UCSD-AML1 (cell line): ENCODE measurements around the gene ACTN1.
A peak's percentile ranks its signal among the peaks of the same experiment; 100 is the strongest.

Source experiments
- DNase-seq: peaks from one replicate; lab custom pipeline; 2025; ENCODE audit not compliant: unreplicated experiment; lab: John Stamatoyannopoulos, UW

ACTN1 gene

DNA sequence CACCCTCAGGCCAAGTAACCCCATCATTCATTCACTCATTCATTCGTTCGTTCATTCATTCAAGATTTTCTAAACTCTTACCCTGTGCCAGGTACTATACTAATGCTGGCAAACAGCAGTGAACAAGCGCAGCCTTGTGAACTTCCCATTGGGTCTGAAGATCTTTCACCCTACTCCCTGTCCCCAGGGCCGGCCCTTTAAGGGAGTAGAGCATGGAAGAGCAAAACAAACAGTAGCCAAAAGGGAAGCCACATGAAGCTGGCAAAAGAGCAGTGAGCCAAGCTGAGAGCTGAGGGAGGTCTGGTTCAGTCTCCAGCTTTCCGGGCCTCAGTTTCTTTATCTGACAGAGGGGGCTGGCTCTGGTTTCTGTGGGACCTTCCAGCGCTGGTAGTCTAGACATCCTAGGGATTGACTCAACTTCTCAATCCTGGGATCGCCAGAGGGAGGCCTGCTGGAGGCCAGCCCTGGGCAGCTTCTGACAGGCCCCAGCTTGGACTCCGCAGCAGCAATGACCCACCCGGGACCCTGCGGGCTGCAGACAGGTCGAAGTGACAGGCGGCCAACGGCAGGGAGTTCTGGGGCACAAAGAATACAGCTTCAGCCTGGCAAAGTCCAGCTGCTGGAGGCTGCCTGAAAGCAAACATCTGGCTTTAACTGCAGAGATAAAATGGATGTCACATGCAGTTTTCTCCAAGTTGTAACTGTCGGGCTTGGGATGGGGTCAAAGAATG lies 27.1 kb downstream of the ACTN1 start:
- no peak for DNase-seq

DNA sequence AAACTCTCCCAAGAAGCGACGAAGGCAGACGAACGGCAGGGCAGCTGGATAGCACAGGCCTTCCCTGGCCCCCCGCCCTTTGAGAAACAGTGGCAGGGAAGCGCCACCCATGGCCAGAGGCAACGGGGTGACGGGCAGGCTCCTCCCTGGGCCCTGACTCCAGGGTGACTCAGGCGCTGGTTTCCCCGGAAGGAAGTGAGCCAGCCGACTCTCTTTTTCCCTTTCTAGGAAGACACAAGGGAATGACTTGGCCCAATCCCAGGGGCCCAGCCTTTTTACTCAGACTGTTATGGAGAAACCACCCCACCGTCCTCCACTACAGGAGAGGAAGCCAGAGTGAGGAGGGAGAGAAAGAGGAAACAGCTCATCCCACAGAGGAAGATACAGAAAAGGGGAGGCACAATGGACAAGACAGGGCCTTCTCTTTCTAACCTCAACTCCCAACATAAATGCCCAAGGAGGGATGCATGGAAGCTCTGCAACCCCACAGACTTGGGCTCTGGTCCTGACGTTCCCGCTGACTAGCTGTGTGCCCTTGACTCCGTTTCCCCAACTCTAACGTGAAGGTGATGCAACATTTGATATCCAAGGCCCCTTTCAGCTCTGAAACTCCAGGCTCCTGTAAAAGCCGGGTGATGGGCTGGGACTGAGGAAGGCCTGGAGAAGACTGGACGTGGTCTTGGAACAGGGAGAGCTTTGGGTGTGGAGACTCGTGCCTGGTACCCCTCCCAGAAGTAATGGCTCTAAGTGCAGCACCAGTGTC lies 27.9 kb downstream of the ACTN1 start:
- DNase-seq, result peak; percentile 65

DNA sequence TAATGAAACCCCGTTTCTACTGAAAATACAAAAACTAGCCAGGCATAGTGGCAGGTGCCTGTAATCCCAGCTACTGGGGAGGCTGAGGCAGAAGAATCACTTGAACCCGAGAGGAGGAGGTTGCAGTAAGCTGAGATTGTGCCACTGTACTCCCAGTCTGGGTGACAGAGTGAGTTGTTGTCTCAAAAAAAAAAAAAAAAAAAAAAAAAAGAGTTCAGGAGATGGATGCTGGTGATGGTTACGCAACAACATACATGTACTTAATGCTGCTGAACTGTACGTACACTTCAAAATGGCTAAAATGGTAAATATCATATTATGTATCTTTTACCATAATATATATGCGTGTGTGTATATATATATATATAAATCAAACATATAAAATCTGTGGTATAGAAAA lies 29.0 kb downstream of the ACTN1 start:
- DNase-seq, result no peak

DNA sequence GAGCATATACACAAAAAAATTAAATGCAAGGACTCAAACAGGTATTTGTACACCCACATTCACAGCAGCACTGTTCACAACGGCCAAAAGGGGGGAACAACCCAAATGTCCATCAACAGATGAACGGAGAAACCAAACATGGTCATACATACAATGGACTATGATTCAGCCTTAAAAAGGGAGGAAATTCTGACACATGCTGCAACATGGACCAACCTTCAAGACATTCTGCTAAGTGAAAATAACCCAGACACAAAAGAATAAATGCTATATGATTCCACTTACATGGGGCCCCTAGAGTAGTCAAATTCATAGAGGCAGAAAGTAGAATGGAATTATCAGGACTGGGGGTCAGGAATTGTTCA lies 29.5 kb downstream of the ACTN1 start:
- DNase-seq, result no peak

DNA sequence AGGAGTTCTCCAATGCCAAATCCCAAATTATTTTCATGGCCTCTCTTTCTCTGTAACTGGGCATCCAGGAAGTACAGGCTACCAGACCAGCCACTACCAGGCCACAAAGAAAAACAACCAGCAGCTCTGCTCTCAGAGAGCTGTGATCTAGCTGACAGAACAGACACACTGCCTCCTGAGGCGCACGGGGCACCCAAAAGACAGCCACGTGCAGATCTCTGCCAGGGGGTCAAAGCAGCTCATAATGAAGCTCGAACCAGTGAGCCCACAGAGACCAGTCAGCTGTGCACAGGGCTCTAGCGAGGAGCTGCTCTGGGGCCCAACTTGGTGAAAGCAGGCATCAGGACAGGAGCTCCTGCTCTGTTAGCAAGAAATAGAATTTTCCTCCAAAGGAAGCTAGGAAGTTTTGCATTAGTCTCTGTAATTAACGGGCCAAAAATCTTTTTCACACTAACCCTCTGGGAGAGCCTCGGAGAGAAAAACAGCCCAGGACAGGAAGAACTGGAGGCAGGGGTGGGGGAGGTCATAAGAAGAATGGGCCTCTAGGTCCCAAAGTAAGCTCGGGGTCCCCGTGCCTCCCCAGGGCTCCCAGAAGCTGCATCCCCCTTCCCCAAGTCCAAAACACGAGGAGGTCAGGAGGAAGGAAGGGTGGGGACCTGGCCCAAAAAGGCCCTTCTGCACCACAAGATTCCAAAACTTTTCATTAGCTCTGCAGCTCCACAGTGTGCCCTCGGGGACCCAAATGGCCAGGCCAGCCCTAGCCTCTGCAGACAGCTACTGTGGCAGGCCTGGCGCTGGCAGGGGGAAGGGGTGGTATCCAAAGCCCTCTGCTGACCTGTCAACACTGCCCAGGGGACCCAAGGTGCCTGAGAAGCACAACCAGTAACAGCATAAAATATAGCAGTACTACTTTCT lies 30.2 kb downstream of the ACTN1 start:
- DNase-seq, result no peak

DNA sequence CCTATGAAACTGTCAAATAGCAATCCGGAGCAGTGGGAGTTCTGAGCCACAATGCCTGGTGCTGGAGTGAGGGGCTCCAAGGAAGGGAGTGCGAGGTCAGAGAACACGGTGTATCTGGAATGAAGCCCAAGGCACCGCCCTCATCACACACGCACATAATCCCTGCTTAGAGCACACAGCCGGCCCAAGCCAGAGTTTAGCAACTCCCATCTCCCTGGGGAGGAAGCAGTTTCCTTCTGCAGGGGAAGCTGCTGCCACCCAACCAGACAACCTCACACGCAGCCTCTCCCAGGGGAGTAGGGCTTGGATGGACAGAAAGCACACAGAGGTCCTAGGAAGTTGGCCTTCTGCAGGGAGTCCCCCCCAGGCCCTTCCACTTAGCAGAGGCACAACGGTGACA lies 31.3 kb downstream of the ACTN1 start:
- DNase-seq, result peak; percentile 75

DNA sequence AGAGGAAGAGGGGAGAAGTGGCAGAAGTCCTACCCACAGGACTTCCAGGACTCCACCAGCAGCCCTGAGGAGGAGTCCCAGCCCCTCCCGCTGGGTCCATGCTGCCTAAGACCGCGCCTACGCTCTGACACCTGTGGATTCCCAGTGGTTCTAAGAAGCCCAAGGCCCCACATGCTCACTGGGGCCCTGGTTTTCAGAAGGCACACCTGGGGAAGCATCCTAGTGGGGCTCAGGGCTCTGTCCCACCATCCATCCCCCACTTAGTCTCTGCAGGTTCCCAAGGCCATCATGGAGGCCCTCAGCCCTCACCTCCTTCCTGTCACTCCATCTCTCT lies 32.6 kb downstream of the ACTN1 start:
- DNase-seq, result no peak

DNA sequence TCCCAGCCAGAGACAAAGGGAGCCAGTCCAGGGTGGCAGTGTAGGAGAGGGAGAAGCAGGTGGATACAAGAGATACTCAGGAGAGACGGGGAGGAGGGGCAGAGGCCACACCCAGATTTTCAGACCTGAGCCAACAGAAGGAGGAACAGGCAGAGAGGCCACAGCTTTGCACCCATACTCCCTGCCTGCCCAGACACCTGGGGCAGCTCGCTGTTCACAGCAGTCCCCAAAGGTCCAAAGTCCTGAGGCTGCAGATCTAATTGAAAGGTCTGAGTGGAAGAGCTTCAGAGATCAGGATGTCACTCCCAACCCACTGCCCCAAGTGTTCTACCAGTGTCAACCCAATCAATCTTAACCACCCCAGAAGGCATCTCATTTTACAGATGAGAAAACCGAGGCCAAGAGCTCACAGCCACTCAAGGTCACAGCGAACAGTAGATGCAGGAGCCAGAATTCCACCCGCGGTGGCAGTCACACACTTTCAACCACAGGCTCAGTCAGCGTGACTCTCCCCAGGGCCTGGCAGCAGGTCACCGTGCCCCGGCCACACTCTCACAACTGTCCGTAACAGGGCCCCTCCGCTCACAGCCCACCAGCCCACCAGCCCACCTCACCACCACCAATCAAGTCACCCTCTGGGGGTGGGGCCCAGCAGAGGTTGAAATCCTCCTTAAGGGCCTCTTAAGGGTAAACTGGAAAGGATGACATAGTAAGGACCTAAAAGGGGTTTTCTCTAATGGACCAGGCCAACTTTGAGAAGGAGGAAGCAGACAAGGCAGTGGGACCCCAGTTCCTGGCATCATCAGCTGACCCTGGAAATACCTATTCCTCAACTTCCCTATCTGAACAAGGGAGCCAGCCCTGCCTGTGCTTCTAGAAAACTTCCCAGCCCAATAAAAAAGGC lies 33.3 kb downstream of the ACTN1 start:
- no peak for DNase-seq

DNA sequence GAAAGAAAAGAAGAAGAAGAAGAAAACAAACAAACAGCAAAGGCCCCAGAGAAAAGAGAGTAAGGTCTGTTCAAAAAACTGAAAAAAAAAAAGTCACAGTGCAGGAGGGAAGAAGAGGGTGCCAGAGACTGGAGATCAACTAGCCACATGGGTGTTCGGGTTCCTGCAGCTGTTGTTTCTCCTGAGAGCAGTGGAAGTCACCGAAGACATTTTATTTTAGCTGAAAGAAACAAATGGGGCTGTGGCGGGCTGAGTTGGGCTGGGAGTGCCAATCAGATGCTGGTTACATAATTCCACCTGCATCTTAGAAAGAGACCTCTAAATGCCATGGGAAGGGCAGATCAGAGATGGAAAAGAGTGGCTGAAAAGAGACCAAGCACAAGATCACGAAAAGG lies 33.9 kb downstream of the ACTN1 start:
- DNase-seq, result no peak

DNA sequence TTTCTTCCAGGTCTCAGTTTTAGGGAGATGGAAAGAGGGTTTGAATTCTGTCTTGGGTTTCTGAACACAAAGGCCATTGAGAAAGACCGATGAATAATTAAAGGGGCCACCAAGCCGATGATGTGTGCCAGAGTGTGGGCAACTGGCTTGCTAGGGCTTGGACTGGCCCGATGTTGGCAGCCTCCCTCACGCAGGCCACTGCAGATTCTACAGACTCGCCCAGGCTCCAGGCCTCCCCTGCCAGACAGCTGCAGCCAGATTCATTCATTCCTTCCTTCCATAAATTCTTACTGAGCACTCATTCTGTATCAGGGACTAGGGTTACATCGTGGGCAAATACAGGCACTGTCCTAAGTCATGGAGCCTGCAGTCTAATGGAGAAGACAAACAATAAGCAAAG lies 34.9 kb downstream of the ACTN1 start:
- DNase-seq, result no peak

DNA sequence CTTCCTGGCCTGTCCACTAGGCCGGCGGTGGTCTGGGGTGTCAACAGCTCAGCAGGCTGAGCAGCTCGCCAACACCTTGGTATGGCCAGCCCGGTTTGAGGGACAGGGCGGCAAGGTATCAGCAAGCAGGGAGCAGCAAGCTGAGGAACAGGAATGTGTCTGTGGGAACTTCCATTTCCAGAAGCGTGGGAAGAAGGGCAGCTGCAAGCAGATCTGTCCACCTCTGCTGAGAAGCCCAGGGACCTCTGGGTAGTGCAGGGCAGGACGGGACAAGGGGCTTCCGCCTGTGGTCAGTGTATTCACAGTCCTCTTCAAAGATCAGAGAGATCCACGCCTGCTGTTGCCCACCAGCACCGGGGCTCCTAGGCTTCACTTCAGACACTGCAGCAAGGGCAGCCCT lies 36.0 kb downstream of the ACTN1 start:
- no peak for DNase-seq

DNA sequence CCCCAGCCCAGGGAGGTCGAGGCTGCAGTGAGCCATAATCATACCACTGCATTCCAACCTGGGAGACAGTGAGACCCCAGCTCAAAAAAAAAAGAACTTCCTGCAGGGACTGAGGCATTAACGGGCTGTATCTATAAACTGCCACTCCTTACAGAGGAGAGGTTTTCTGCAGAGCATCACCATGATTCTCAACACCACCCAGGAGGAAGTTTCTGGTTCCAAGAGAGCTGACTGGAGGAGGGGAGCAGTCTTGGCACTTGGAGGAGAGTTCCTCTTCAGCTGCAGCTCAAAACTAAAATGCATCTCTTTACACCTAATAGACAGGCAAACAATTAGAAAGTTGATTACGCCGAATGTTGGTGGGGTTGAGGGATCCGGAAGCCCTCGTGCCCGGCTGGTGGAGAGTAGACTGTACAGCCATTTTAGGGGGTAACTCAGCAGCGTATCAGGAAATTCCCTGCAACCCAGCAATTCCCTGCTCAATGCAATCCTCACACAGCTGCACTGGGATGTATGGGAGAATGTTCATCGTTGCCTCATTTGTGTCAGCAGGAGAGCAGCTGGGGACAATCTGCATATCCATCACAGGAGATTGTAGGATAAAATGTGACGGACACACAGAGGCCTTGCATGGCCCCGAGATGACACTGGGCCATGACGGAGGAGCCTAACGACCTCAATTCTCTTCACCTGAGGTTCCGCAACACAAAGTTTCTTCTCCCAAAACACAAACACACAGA lies 36.6 kb downstream of the ACTN1 start:
- no peak for DNase-seq

DNA sequence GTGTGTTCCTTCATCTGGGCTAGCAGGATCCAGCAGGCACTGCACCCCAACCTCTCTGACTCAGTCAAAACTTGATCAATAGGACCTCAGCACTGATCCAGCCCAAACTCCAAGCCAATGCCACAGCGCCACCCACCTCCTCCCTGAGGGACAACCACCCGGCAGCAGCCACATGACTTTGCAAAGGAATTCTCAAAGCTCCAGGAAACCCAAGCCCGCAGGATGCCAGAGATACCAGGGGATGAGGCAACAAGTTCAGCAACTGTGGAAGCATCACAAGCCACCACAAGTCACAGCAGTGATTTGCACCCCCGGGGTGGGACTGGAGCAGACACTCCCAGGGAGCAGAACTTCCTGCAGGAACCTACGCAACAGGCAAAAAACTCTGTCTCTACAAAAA lies 37.3 kb downstream of the ACTN1 start:
- peak; percentile 40 for DNase-seq

DNA sequence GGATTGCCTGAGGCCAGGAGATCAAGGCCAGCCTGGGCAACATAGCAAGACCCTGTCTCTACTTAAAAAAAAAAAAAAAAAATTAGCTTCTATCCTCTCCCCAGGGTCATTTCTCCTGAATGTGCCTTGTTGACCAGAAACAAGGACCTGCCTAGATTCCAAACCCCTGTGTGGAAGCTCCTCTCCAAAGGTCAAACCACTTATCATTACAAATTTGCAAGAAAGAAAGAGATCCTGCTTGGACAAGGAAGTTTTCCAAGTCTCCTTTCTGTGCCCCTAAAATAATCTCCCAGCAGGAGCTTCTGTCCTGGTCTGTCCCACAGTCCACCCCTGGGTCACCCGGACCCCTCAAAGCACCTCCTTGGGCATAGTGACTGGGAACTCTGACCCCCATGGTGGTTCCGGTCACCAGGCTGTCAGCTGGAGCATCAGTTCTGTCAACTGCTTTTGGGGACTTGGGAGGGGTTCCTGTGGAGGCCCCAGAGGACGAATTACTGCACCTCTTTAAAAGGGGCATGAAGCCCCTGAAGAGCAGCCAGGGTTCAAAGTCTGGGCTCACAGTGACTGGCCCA lies 38.4 kb downstream of the ACTN1 start:
- DNase-seq, result no peak

DNA sequence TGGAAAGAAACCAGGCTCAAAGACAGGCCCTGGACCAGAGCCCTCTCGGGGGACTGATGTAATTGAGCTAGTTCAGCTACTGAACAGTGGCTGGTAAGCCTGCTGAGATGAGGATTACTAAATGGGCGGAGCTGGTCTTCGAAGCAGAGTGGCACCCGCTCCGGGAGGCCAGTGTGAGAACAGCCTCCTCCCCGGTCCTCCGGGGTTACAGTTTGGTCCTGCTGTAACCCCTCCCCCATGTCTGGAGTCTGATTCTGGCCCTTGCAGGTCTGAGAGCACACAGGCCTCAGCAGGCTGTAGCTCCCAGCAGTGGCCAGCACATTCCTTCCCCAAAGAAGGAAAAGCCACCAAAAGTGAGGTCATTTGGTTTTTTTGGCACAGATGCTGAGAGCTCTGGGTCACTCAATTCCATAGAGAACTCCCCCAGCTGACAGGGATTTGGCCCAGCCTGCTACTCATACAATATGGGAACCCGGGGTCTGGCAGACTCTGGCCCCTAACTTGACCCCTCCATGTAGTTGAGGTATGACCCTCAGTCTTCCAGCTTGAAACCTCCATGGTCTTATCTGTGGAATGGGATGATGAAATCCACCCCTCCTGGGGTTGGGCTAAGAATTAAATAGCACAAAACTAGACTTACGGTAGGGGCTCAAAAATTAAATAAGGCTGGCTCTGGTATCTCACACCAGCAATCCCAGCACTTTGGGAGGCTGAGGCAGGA lies 39.0 kb downstream of the ACTN1 start:
- DNase-seq, result no peak

DNA sequence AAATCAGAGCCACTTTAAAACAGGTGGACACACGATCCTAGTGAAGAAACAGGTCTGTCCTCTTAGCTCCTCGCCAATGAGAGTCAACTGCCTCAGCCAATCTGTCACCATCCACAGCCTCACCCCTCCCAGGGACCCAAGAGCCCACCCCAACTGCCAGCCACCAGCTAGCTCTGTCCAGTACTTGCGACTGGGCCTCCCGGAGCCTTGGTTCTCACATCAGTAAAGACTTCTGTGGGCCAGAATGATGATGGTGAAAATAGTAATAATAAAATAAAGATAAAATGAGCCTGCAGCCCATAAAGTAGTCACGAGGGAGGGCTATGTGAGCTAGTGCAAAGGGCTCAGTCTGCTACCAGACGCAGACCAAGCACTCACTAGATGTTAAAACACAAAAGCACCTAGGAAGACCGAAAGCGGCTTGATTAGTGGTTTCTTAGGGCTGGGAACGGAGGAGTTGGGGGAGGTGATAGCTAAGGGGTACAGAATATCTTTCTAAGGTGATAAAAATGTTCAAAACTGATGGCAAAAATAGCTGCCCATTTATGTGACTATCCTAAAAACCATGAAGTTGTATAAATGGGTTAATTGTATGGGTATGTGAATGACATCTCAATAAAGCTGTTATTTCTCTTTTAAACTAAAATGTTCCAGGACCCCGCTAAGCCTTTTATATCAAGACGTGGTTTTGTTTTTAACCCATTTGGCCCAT lies 39.8 kb downstream of the ACTN1 start:
- DNase-seq, result no peak

DNA sequence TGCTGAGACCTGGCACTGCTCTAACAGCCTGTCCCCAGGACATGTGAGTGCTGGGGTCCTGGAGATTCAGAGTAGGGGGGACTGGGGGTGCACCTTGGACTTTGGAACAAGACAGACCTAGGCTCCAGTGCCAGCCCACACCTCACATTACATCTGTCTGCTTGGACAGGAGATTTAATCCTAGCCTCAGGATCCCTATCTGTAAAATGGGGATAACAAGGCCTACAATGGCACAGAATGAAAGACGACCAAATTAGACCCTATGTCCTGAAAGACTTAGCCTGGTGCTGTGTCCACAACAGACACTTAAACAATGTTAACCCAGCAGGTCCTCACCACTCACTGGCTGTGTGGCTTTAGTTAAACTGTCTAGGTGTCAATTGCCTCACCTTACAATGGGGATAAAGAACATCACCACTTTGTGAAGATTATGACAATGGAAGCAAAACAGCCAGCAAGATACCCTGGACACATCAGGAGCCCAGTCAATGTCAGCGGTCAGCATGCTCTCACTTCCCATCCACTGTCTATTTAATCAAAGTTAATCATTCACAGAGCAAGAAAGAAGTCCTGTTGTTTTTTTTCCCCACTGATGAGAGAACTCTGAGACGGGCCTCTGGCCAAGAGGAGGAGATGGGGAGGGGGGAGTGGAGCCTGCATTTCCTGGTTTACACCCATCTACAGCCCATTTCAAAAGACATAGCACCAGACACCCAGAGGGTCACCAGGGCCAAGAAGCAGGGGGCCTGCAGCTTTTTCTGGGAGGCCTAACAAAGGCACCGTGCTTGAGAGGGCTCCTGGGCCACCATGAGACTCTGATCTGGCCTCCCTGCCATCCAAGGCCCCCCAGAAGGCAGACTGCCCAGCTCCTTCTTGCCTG lies 40.6 kb downstream of the ACTN1 start:
- no peak for DNase-seq
